Neural cell (in vitro differentiated cells): ENCODE results near the gene HIRIP3.

Experiments
- CTCF ChIP-seq: fragments of 450-650 bp; IDR thresholded peaks from 2 replicates; pipeline ENCODE4 v1.5.1; 2014; ENCODE audit warnings: antibody characterized with exemption, mild to moderate bottlenecking, moderate library complexity; ENCODE audit not compliant: poor library complexity, severe bottlenecking
- MXI1 ChIP-seq: fragments of 450-650 bp; conservative IDR thresholded peaks from 2 replicates; pipeline ENCODE4 v1.6.1; 2014; ENCODE audit warnings: antibody characterized with exemption, mild to moderate bottlenecking; ENCODE audit not compliant: poor library complexity, severe bottlenecking
- POLR2AphosphoS5 ChIP-seq: IDR thresholded peaks from 2 replicates; pipeline ENCODE4 v1.6.1; 2012

DNA sequence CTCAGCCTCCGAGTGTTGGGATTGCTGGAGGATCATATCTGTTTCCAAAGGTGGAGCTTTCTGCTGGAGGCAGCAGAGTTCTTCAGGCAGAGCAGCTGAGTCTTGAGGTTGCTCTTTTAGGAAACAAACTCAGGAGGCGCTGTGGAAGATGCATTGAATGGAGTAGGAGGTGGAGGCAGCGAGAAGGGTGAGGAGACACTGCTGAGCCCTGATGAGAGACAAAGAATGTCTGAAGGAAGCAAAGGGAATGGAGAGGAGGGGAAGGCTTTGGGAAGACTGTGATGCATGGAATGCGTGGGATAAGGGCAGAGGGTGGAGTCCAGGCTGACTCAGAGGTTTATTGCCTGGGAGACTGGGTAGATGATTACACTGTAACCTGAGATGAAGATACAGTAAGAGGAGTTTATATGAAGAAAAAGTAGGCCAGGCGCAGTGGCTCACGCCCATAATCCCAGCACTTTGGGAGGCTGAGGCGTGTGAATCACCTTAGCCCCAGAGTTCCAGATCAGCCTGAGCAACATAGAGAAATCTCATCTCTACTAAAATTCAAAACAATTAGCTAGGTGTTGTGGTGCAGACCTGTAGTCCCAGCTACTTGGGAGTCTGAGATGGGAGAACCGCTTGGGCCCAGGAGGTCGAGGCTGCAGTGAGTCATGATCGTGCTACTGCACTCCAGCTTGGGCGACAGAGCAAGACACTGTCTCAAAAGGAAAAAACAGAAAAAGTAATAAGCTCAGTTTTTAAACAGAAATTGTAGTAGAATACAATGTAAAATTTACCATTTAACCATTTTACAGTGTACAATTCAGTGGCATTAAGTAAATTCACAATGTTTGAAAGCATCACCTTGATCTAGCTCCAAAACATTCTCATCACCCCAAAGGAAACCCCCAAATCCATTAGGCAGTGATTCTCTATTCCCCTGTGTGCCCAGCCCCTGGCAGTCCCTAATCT lies 51.3 kb downstream of the HIRIP3 start:
- no peak for TF ChIP-seq MXI1
- no peak for TF ChIP-seq CTCF
- TF ChIP-seq POLR2AphosphoS5: no peak
